Left colon (tissue), 2 donors: ENCODE data around the gene CHRNA1. TPM values are rescaled to one million over a fixed set of nuclear protein-coding genes. Genes with fewer than 3 reads are reported as not detected.
A peak's percentile ranks its signal among the peaks of the same experiment; 100 is the strongest.

ENCODE experiments used
- ATAC-seq: fragments of 200-7000 bp; cut with Tn5 transposase; one replicate; pipeline ENCODE4 v1.9.1; 2020; ENCODE audit warnings: mild to moderate bottlenecking, moderate library complexity
- DNase-seq, 2 donors: peaks; one replicate each; pipeline ENCODE4 v3.0.0-alpha.2; 2020
- intact Hi-C, 2 donors: fragments of 100-400 bp; cut with DNase I in 1 of 2; cut with micrococcal nuclease in 1 of 2; formaldehyde crosslinking; loops; one replicate each; pipeline versions ENCODE4 v1.11.2 to v1.14.0; 2022; cut with DNase I, micrococcal nuclease
- total RNA-seq, 2 donors: library from RNA; stranded (reverse); fragmentation: NEBNext Ultra II Directional; extraction: Animal tissue kit (Norgen Biotek cat#: 25700); gene quantifications; one replicate each; pipeline ENCODE4 v1.2.1, GENCODE V29; 2021
- donor health status: DM: no; HTN: no; CAD: no.
- donor health status: DM: yes; HTN: yes; CAD: no.

The CHRNA1 gene
- total RNA-seq, 2 donors from 2014 or later = 2.3 to 3.5 TPM

- ATAC-seq = no peak
- intact Hi-C loops = no loop called here
- DNase-seq = no peak
These were observed 21.2 kb upstream of the CHRNA1 start for GRCh38 chr2:174785481-174785880.

- ATAC-seq (no peak), DNase-seq (no peak)
- intact Hi-C loops = no loop called here
These were observed 20.6 kb upstream of the CHRNA1 start for GRCh38 chr2:174784909-174785308.

GRCh38 chr2:174784316-174784715, 20.0 kb upstream of the CHRNA1 start:
- intact Hi-C loops = no loop called here
- ATAC-seq = no peak
- no peak for DNase-seq

GRCh38 chr2:174781996-174782395, 17.7 kb upstream of the CHRNA1 start:
- intact Hi-C loops = no loop called here
- no peak for DNase-seq
- no peak for ATAC-seq

- ATAC-seq = no peak
- intact Hi-C loops = no loop called here
- DNase-seq = no peak
These were observed 17.0 kb upstream of the CHRNA1 start for GRCh38 chr2:174781298-174781697.

- intact Hi-C loops = no loop called here
- DNase-seq (no peak), ATAC-seq (no peak)
These were observed 16.6 kb upstream of the CHRNA1 start for GRCh38 chr2:174780856-174781255.

- DNase-seq = no peak
- ATAC-seq = no peak
- intact Hi-C loops = no loop called here
These were observed 16.0 kb upstream of the CHRNA1 start for GRCh38 chr2:174780191-174780840.

- intact Hi-C loops = no loop called here
- no peak for ATAC-seq
- no peak for DNase-seq
These were observed 15.2 kb upstream of the CHRNA1 start for GRCh38 chr2:174779361-174779928.

GRCh38 chr2:174778085-174778981, 14.1 kb upstream of the CHRNA1 start:
- intact Hi-C loops = no loop called here
- ATAC-seq (no peak), DNase-seq (peak; percentile 17 to 27)

- no peak for DNase-seq
- no peak for ATAC-seq
- intact Hi-C loops = no loop called here
These were observed 13.2 kb upstream of the CHRNA1 start for GRCh38 chr2:174777347-174778084.

GRCh38 chr2:174776675-174777074, 12.4 kb upstream of the CHRNA1 start:
- DNase-seq = no peak
- ATAC-seq = no peak
- intact Hi-C loops = no loop called here

GRCh38 chr2:174776223-174776622, 12.0 kb upstream of the CHRNA1 start:
- no peak for DNase-seq
- no peak for ATAC-seq
- intact Hi-C loops = no loop called here

GRCh38 chr2:174775571-174775980, 11.3 kb upstream of the CHRNA1 start:
- peak; percentile 54 for ATAC-seq
- intact Hi-C loops = no loop called here

GRCh38 chr2:174774886-174775285, 10.6 kb upstream of the CHRNA1 start:
- ATAC-seq (no peak), DNase-seq (no peak)
- intact Hi-C loops = loop anchor here in 1 of 2 donors (5.0 kb wide), 1 partner anchor 217 kb away; no protein-coding TSS in a partner anchor

More at GRCh38 chr2:174775571-174775980, 11.3 kb upstream of the CHRNA1 start:
- DNase-seq = peak in 1 of 2 donors; percentile 27

- intact Hi-C loops = loop anchor here in 1 of 2 donors (5.0 kb wide), 1 partner anchor 219 kb away; no protein-coding TSS in a partner anchor
- no peak for ATAC-seq
These were observed 8.9 kb upstream of the CHRNA1 start for GRCh38 chr2:174773215-174773614.

GRCh38 chr2:174772472-174772801, 8.2 kb upstream of the CHRNA1 start:
- intact Hi-C loops = loop anchor here in 1 of 2 donors (5.0 kb wide), 1 partner anchor 220 kb away; no protein-coding TSS in a partner anchor
- ATAC-seq (no peak), DNase-seq (no peak)

More at GRCh38 chr2:174773215-174773614, 8.9 kb upstream of the CHRNA1 start:
- DNase-seq = no peak

GRCh38 chr2:174771631-174772471, 7.6 kb upstream of the CHRNA1 start:
- intact Hi-C loops = loop anchor here in 1 of 2 donors (5.0 kb wide), 1 partner anchor 220 kb away; no protein-coding TSS in a partner anchor
- ATAC-seq (peak; percentile 85), DNase-seq (peak; percentile 53 to 78)

- ATAC-seq (no peak), DNase-seq (no peak)
- intact Hi-C loops = loop anchor here in 1 of 2 donors (5.0 kb wide), 1 partner anchor 221 kb away; no protein-coding TSS in a partner anchor
These were observed 6.9 kb upstream of the CHRNA1 start for GRCh38 chr2:174771136-174771535.
